Fibroblast of skin of right biceps (primary cell): ENCODE measurements around the gene TPH1.
"Not testable (repeated sequence)": the region's sequence is repeated elsewhere in the genome, so short reads cannot be mapped to it uniquely, and the experiment has no call there.

ENCODE experiments used
- DNase-seq: peaks from one replicate; pipeline ENCODE4 v3.0.0-alpha.2; 2013

TPH1 gene

DNA sequence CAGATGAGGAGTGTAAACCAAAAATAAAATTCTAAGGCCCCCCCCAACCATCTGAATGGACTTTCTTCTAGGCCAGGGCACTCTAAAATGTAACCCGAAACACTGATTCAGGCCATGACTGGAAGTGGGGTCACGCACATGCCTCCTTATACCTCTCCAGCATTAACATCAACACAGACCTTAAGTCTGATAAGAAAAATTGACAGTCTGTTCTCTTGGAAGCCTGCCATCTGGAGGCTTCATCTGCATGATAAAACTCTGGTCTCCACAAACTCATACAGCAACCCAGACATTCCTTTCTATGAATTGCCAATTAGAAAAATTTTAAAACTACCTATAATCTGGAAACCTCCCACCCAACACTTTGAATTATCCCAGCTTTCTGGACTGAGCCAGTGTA is 29.3 kb downstream of the TPH1 start:
- no peak for DNase-seq

DNA sequence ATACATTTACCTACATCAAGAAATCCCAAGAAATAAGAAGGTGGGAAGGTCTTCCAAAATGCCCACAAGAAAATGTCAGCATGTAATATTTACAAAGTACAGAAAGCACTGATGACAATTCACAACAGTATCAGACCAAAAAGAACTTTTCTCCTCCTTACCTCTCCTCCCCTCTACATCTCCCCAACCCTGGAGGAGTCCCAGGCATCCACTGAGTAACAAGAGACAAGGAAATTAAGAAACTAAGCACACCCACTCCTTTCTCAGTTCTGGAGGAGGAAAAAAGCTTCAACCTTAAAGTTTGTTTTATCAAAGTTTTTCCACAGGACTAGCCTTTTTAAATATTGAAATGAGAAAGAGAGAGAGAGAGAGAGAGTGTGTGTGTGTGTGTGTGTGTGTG is 31.2 kb downstream of the TPH1 start:
- DNase-seq, result no peak

- no peak for DNase-seq
Observed at GRCh38 chr11:18013790-18014507, 32.1 kb downstream of the TPH1 start.

GRCh38 chr11:18012906-18013781 is 32.9 kb downstream of the TPH1 start, which contains the start of gene SERGEF:
SERGEF (minus strand) TSS chr11:18013047; CDS start chr11:18013010, 37 bp downstream.
- DNase-seq, result peak; percentile 88

- DNase-seq, result peak; percentile 8
Observed at GRCh38 chr11:18012122-18012905, 33.8 kb downstream of the TPH1 start.

GRCh38 chr11:18011633-18012032 is 34.4 kb downstream of the TPH1 start:
- no peak for DNase-seq

DNA sequence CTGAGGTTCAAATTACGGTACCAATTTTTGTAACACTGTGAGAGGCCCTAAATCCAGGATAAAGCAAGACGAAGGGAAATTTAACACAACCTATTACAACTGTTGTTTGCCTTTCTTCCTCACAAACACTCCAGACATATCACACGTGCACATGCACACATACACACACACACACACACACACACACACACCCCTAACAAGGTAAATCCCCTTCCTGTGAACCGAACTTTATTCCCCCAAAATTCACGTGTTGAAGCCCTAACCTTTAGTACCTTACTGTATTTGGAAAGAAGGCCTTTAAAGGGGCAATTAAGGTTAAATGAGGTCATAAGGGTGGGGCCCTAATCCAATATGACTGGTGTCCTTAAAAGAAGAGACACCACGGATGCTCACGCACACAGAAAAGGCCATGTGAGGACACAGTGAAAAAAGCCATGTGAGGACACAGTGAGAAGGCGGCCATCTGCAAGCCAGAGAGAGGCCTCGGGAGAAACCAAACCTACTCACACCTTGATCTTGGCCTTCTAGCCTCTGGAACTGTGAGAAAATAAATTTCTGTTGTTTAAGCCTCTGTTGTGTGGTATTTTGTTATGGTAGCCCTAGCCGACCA is 35.0 kb downstream of the TPH1 start:
- no peak for DNase-seq

GRCh38 chr11:18010121-18010670 is 35.9 kb downstream of the TPH1 start:
- no peak for DNase-seq

- DNase-seq, result no peak
Observed at GRCh38 chr11:18005376-18006129, 40.5 kb downstream of the TPH1 start.

DNA sequence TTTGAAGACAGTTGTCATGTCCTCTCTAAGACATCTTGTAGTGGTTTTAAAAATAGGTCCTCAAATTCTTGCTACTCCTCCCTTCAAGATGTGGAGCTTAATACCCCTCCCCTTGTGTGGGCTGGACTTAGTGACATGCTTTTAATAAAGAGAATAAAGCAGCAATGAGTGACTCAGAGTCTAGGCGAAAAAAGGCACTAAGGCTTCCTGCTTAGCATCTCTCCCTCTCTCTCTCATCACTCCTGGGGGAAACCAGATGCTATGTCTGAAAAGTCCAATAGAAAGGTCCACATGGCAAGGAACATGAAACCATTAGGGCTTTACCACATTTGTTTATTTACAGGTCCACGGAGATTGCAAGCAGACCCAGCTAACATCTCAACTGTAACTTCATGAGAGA is 44.9 kb downstream of the TPH1 start:
- peak; percentile 26 for DNase-seq

GRCh38 chr11:18000760-18001159 is 45.3 kb downstream of the TPH1 start:
- no peak for DNase-seq

DNA sequence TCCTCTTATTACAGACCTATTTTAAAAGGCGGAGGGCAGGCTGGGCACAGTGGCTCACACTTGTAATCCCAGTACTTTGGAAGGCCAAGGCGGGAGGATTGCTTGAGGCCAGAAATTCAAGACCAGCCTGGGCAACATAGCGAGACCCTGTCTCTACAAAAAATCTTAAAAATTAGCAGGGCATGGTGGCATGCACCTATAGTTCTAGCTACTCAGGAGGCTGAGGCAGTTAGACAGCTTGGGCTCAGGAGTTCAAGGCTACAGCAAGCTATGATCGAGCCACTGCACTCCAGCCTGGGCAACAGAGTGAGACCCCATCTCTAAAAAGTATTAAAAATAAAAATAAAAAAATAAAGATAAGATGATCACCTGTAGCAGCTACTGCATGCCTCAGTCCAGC is 45.9 kb downstream of the TPH1 start:
- DNase-seq, result not testable (repeated sequence)
